IMR-90 (cell line): ENCODE results near the gene S1PR4. TPM values are rescaled to one million over a fixed set of nuclear protein-coding genes. Genes with fewer than 3 reads are reported as not detected.

Source experiments
- ATAC-seq: fragments of 200-7000 bp; cut with Tn5 transposase; 2 replicates; pipeline ENCODE4 v1.9.1; 2020; ENCODE audit warnings: low read depth, mild to moderate bottlenecking, moderate library complexity
- BruUV-seq: library from RNA; stranded (reverse); fragments of 400-500 nt; replicated peaks from 2 replicates; lab custom pipeline; 2021; lab: Mats Ljungman, UMichigan
- CTCF ChIA-PET: fragments of 300-600 bp; formaldehyde crosslinking; extraction: SDS; loops from one replicate; lab custom pipeline; 2021; ENCODE audit warnings: antibody characterized with exemption; lab: Yijun Ruan, JAX
- POLR2A ChIA-PET: fragments of 300-600 bp; sonication (Branson Sonifier 250); formaldehyde crosslinking; loops from one replicate; lab custom pipeline; 2022; ENCODE audit warnings: antibody characterized with exemption; ENCODE audit not compliant: unreplicated experiment; lab: Charles Lee
- DNase-seq: peaks from one replicate; pipeline ENCODE4 v3.0.0; 2013
- H2AFZ ChIP-seq: replicated peaks from 2 replicates; pipeline ENCODE3; 2013; ENCODE audit warnings: low read length, mild to moderate bottlenecking; ENCODE audit not compliant: poor library complexity
- H2AK5ac ChIP-seq: 2 replicates; pipeline ENCODE4 v1.6.1; 2013; ENCODE audit warnings: low read depth, low read length, inconsistent platforms
- H2AK9ac ChIP-seq: replicated peaks from 2 replicates; pipeline ENCODE3; 2013; ENCODE audit warnings: mild to moderate bottlenecking, low read depth, low read length, moderate library complexity; ENCODE audit not compliant: poor library complexity
- H2BK120ac ChIP-seq: 2 replicates; pipeline ENCODE4 v1.6.1; 2013; ENCODE audit warnings: low read depth, low read length, inconsistent platforms
- H2BK15ac ChIP-seq: 3 replicates; pipeline ENCODE4 v1.6.1; 2013; ENCODE audit warnings: low read depth, low read length, inconsistent platforms
- H2BK20ac ChIP-seq: 2 replicates; pipeline ENCODE4 v1.6.1; 2013; ENCODE audit warnings: low read depth, mild to moderate bottlenecking, inconsistent platforms, low read length, moderate library complexity
- H2BK5ac ChIP-seq: 2 replicates; pipeline ENCODE4 v1.6.1; 2013; ENCODE audit warnings: mild to moderate bottlenecking, low read depth, low read length, inconsistent platforms; ENCODE audit not compliant: poor library complexity, severe bottlenecking
- H3K14ac ChIP-seq: replicated peaks from 2 replicates; pipeline ENCODE4 v1.6.1; 2013; ENCODE audit warnings: low read depth, low read length, inconsistent platforms
- H3K18ac ChIP-seq: 2 replicates; pipeline ENCODE4 v1.6.1; 2013; ENCODE audit warnings: low read depth, low read length, control low read depth
- H3K23ac ChIP-seq: 2 replicates; pipeline ENCODE4 v1.6.1; 2013; ENCODE audit warnings: low read depth, low read length, inconsistent platforms
- H3K27ac ChIP-seq: 2 replicates; pipeline ENCODE4 v1.5.1; 2013; ENCODE audit warnings: mild to moderate bottlenecking, control low read depth, low read length; ENCODE audit not compliant: insufficient read depth
- H3K27me3 ChIP-seq: 2 replicates; pipeline ENCODE4 v1.6.1; 2013; ENCODE audit warnings: low read length; ENCODE audit not compliant: control insufficient read depth, insufficient read depth
- H3K36me3 ChIP-seq: 2 replicates; pipeline ENCODE4 v1.6.1; 2013; ENCODE audit warnings: low read length, mixed read lengths; ENCODE audit not compliant: control insufficient read depth, insufficient read depth
- H3K4ac ChIP-seq: 2 replicates; pipeline ENCODE4 v1.6.1; 2013; ENCODE audit warnings: low read depth, low read length, inconsistent platforms
- H3K4me1 ChIP-seq: 2 replicates; pipeline ENCODE4 v1.6.1; 2013; ENCODE audit warnings: low read length, mixed read lengths; ENCODE audit not compliant: control insufficient read depth, insufficient read depth
- H3K4me2 ChIP-seq: 2 replicates; pipeline ENCODE4 v1.6.1; 2013; ENCODE audit warnings: low read depth, mild to moderate bottlenecking, control low read depth, low read length, moderate library complexity
- H3K4me3 ChIP-seq: 2 replicates; pipeline ENCODE4 v1.5.1; 2013; ENCODE audit warnings: low read depth, mild to moderate bottlenecking, control low read depth, low read length, moderate library complexity; ENCODE audit not compliant: insufficient read depth
- H3K56ac ChIP-seq: 2 replicates; pipeline ENCODE4 v1.6.1; 2013; ENCODE audit warnings: low read length, inconsistent platforms; ENCODE audit not compliant: insufficient read depth; ENCODE audit errors: extremely low read depth
- H3K79me1 ChIP-seq, 2 experiments: 2 replicates each; pipeline ENCODE4 v1.6.1; 2013; ENCODE audit warnings: low read length in 2 of 2, inconsistent platforms in 1 of 2, low read depth in 1 of 2
- H3K9ac ChIP-seq: 2 replicates; pipeline ENCODE4 v1.6.1; 2013; ENCODE audit warnings: low read depth, low read length, control low read depth
- H3K9me1 ChIP-seq: 2 replicates; pipeline ENCODE4 v1.6.1; 2013; ENCODE audit warnings: low read length, inconsistent platforms; ENCODE audit not compliant: insufficient read depth
- H3K9me3 ChIP-seq: 2 replicates; pipeline ENCODE4 v1.6.1; 2013; ENCODE audit warnings: low read length; ENCODE audit not compliant: control insufficient read depth, insufficient read depth
- H4K20me1 ChIP-seq: 2 replicates; pipeline ENCODE4 v1.6.1; 2013; ENCODE audit warnings: low read length, inconsistent platforms; ENCODE audit not compliant: insufficient read depth
- H4K5ac ChIP-seq: 2 replicates; pipeline ENCODE4 v1.6.1; 2013; ENCODE audit warnings: mild to moderate bottlenecking, low read depth, low read length, control low read depth
- H4K8ac ChIP-seq, 2 experiments: 2 replicates each; pipeline ENCODE4 v1.6.1; 2013; ENCODE audit warnings: low read depth in 2 of 2, low read length in 2 of 2, control low read depth in 1 of 2, inconsistent platforms in 1 of 2
- H4K91ac ChIP-seq: 2 replicates; pipeline ENCODE4 v1.6.1; 2013; ENCODE audit warnings: low read depth, low read length, inconsistent platforms; ENCODE audit not compliant: insufficient read depth
- BHLHE40 ChIP-seq: fragments of 150-350 bp; IDR thresholded peaks from 2 replicates; pipeline ENCODE4 v1.6.1; 2016; ENCODE audit warnings: mild to moderate bottlenecking, low read depth, low read length
- CEBPB ChIP-seq: IDR thresholded peaks from 2 replicates; pipeline ENCODE4 v1.6.1; 2012; ENCODE audit warnings: low read depth, low read length, improper control_type of control experiment
- CHD1 ChIP-seq: IDR thresholded peaks from 2 replicates; pipeline ENCODE4 v1.6.1; 2012; ENCODE audit warnings: low read depth, low read length, improper control_type of control experiment
- CTCF ChIP-seq: conservative IDR thresholded peaks from 2 replicates; pipeline ENCODE4 v1.5.1; 2012; ENCODE audit warnings: mild to moderate bottlenecking, low read depth, low read length, improper control_type of control experiment
- FOS ChIP-seq: fragments of 150-350 bp; IDR thresholded peaks from 2 replicates; pipeline ENCODE4 v1.6.1; 2016; ENCODE audit warnings: low read depth, low read length
- MAFK ChIP-seq: IDR thresholded peaks from 2 replicates; pipeline ENCODE4 v1.6.1; 2012; ENCODE audit warnings: low read depth, low read length, improper control_type of control experiment
- MAZ ChIP-seq: IDR thresholded peaks from 2 replicates; pipeline ENCODE4 v1.6.1; 2012; ENCODE audit warnings: low read depth, mild to moderate bottlenecking, low read length, improper control_type of control experiment, moderate library complexity, borderline replicate concordance
- MXI1 ChIP-seq: IDR thresholded peaks from 2 replicates; pipeline ENCODE4 v1.6.1; 2012; ENCODE audit warnings: low read depth, mild to moderate bottlenecking, low read length, moderate library complexity, borderline replicate concordance
- NFE2L2 ChIP-seq: fragments of 150-350 bp; IDR thresholded peaks from 2 replicates; pipeline ENCODE4 v1.6.1; 2016; ENCODE audit warnings: low read depth, mild to moderate bottlenecking, low read length
- POLR2A ChIP-seq: IDR thresholded peaks from 2 replicates; pipeline ENCODE4 v1.6.1; 2012; ENCODE audit warnings: mild to moderate bottlenecking, low read depth, low read length
- RAD21 ChIP-seq: IDR thresholded peaks from 2 replicates; pipeline ENCODE4 v1.6.1; 2012; ENCODE audit warnings: low read length, improper control_type of control experiment
- RCOR1 ChIP-seq: IDR thresholded peaks from 2 replicates; pipeline ENCODE4 v1.6.1; 2012; ENCODE audit warnings: mild to moderate bottlenecking, low read length, improper control_type of control experiment; ENCODE audit not compliant: insufficient replicate concordance
- RFX5 ChIP-seq: IDR thresholded peaks from 2 replicates; pipeline ENCODE4 v1.8.0; 2012; ENCODE audit warnings: low read depth, mild to moderate bottlenecking, low read length, moderate library complexity
- SMC3 ChIP-seq: fragments of 150-350 bp; IDR thresholded peaks from 2 replicates; pipeline ENCODE4 v1.6.1; 2016; ENCODE audit warnings: low read depth, mild to moderate bottlenecking, antibody characterized with exemption, low read length, moderate library complexity
- USF2 ChIP-seq: fragments of 150-350 bp; IDR thresholded peaks from 2 replicates; pipeline ENCODE4 v1.6.1; 2017; ENCODE audit warnings: mild to moderate bottlenecking, antibody characterized with exemption, low read length, low read depth
- WGBS, 2 experiments: methylation state at CpG; one replicate each; pipeline versions ENCODE4 v1.1.5 to v1.1.7; 2013; ENCODE audit warnings: missing lambda C conversion rate in 2 of 2; ENCODE audit not compliant: insufficient read length in 1 of 2; ENCODE audit errors: extremely low coverage in 2 of 2; 5-methylcytosine and 5-hydroxymethylcytosine counted together
- dilution Hi-C: fragments of 300-500 bp; cut with HindIII; formaldehyde crosslinking; loops from one replicate; pipeline ENCODE4 v1.14.3; 2018; ENCODE audit warnings: low sequenced_read_pairs; ENCODE audit not compliant: unreplicated experiment
- in situ Hi-C: fragments of 300-500 bp; cut with MboI; formaldehyde crosslinking; loops from 3 replicates; pipeline ENCODE4 v1.14.3; 2019; ENCODE audit warnings: low sequenced_read_pairs, inconsistent platforms, mixed read lengths
- intact Hi-C: fragments of 100-400 bp; cut with micrococcal nuclease; formaldehyde crosslinking; loops from 2 replicates; pipeline ENCODE4 v1.10.0; 2022
- polyA plus RNA-seq, 3 experiments: library from polyadenylated mRNA; depleted of rRNA; stranded (reverse); fragments of >200 nt; gene quantifications; 2 replicates each; pipeline ENCODE4 v1.2.3, GENCODE V29; 2012; ENCODE audit warnings: low replicate concordance in 1 of 3
- total RNA-seq: library from RNA; depleted of rRNA; stranded (reverse); fragments of >200 nt; gene quantifications from 2 replicates; pipeline ENCODE4 v1.2.3, GENCODE V29; 2012
- TF ChIP-seq, protein P1 (sequence below): fragments of 150-350 bp; IDR thresholded peaks from 2 replicates; pipeline ENCODE4 v1.6.1; 2016; ENCODE audit warnings: low read depth, mild to moderate bottlenecking, low read length, moderate library complexity, borderline replicate concordance

Gene S1PR4
- total and polyA plus RNA-seq, 2 of the 4 experiments (the other 2 are of a cell fraction): not detected

DNA sequence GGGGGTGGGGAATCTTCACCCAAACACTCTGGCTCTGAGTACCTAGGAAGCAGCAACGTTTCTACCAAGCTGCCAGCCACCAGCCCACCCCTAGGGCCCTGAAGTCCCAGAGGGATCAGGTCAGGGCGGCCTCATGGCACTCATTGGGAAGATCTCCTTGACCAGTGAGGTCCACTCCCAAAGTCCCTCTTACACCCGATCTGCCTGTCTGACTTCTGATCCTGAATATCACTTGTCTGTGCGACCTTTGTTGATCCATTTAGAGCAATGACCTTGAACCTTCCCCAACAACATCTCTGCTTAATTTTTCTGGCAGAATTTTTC lies 44.8 kb upstream of the S1PR4 start:
- Histone ChIP-seq H4K5ac (no peak overlapping the region), H3K4me1 (no peaks in the 10 kb centered on the region), H3K18ac (no peak overlapping the region), H3K9ac (no peak overlapping the region), H3K9me1 (no peaks in the 10 kb centered on the region), H3K4me3 (no peak overlapping the region), H3K9me3 (no peaks in the 10 kb centered on the region), H2BK120ac (no peak overlapping the region), H3K56ac (no peak overlapping the region), H3K27ac (no peak overlapping the region), H3K23ac (no peak overlapping the region), H4K91ac (no peak overlapping the region), H4K8ac (no peak overlapping the region), H2BK5ac (no peak overlapping the region), H3K14ac (no peak overlapping the region), H2AFZ (peak overlapping the region; percentile 61), H3K4me2 (no peak overlapping the region), H2BK15ac (no peak overlapping the region), H3K79me1 (no peaks in the 10 kb centered on the region), H2AK5ac (no peak overlapping the region), H2AK9ac (no peak overlapping the region), H3K27me3 (no peaks in the 10 kb centered on the region), H4K20me1 (no peaks in the 10 kb centered on the region), H3K4ac (no peak overlapping the region), H3K36me3 (no peaks in the 10 kb centered on the region), H2BK20ac (no peak overlapping the region)
- BruUV-seq: no TSS peak
- intact Hi-C loops: no loop called here
- ChIA-PET CTCF (no interaction called here), POLR2A (no interaction called here)
- no peak for TF ChIP-seq MAFK
- no peak for TF ChIP-seq CEBPB
- TF ChIP-seq USF2: no peak
- no peak for TF ChIP-seq FOS
- no peak for TF ChIP-seq RCOR1
- TF ChIP-seq BHLHE40: no peak
- TF ChIP-seq RFX5: no peak
- no peak for TF ChIP-seq MXI1
- no peak for TF ChIP-seq POLR2A
- no peak for TF ChIP-seq CTCF
- no peak for TF ChIP-seq NFE2L2
- no peak for TF ChIP-seq CHD1
- no peak for TF ChIP-seq SMC3
- no peak for TF ChIP-seq MAZ
- TF ChIP-seq, protein P1, sequence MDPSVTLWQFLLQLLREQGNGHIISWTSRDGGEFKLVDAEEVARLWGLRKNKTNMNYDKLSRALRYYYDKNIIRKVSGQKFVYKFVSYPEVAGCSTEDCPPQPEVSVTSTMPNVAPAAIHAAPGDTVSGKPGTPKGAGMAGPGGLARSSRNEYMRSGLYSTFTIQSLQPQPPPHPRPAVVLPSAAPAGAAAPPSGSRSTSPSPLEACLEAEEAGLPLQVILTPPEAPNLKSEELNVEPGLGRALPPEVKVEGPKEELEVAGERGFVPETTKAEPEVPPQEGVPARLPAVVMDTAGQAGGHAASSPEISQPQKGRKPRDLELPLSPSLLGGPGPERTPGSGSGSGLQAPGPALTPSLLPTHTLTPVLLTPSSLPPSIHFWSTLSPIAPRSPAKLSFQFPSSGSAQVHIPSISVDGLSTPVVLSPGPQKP: no peak
- TF ChIP-seq RAD21: no peak
- dilution Hi-C loops: no loop called here
- DNase-seq: no peak
- no CpG with 5 or more reads among the region's 4 CpGs for WGBS, 2 experiments
- no peak for ATAC-seq
- in situ Hi-C loops: no loop called here
